VCaP (cell line): ENCODE results near the gene SAMD10.

ENCODE experiments used
- H3K27ac ChIP-seq: fragments of 450-650 bp; 2 replicates; pipeline ENCODE4 v1.5.1; 2017
- CTCF ChIP-seq: fragments of 450-650 bp; conservative IDR thresholded peaks from 2 replicates; pipeline ENCODE4 v1.5.1; 2017; ENCODE audit warnings: mild to moderate bottlenecking, moderate library complexity

SAMD10 gene

GRCh38 chr20:63968928-63969760 lies 10.3 kb downstream of the SAMD10 start:
- TF ChIP-seq CTCF: no peak
- H3K27ac ChIP-seq: peak overlapping the region; percentile 93

- peak overlapping the region; percentile 93 for H3K27ac ChIP-seq
- no peak for TF ChIP-seq CTCF
These were observed 11.1 kb downstream of the SAMD10 start for GRCh38 chr20:63968136-63968927.

- peak overlapping the region; percentile 93 for H3K27ac ChIP-seq
- TF ChIP-seq CTCF: no peak
These were observed 11.9 kb downstream of the SAMD10 start for GRCh38 chr20:63967330-63968135.

- H3K27ac ChIP-seq: peak overlapping the region; percentile 4; the same call in 1 of the 2 replicates
- TF ChIP-seq CTCF: no peak
These were observed 12.5 kb downstream of the SAMD10 start for GRCh38 chr20:63966944-63967322.

- peak overlapping the region; percentile 4; the same call in 1 of the 2 replicates for H3K27ac ChIP-seq
- TF ChIP-seq CTCF: no peak
These were observed 13.1 kb downstream of the SAMD10 start for GRCh38 chr20:63966172-63966943.

GRCh38 chr20:63964412-63964811 lies 15.0 kb downstream of the SAMD10 start:
- H3K27ac ChIP-seq: no peak overlapping the region
- TF ChIP-seq CTCF: no peak
